ENCODE data around the gene ZNF804A.
"Not testable (repeated sequence)": the region's sequence is repeated elsewhere in the genome, so short reads cannot be mapped to it uniquely, and the experiment has no call there.

The ZNF804A gene

GRCh38 chr2:184875911-184876310 lies 277.6 kb downstream of the ZNF804A start:
- CTCF ChIA-PET: interaction anchor here (2.1 kb wide), 1 partner anchor 9 kb away, joined by 5 read pairs; no protein-coding TSS in a partner anchor
- POLR2A ChIA-PET: no interaction called here
- TF ChIP-seq, protein P1, sequence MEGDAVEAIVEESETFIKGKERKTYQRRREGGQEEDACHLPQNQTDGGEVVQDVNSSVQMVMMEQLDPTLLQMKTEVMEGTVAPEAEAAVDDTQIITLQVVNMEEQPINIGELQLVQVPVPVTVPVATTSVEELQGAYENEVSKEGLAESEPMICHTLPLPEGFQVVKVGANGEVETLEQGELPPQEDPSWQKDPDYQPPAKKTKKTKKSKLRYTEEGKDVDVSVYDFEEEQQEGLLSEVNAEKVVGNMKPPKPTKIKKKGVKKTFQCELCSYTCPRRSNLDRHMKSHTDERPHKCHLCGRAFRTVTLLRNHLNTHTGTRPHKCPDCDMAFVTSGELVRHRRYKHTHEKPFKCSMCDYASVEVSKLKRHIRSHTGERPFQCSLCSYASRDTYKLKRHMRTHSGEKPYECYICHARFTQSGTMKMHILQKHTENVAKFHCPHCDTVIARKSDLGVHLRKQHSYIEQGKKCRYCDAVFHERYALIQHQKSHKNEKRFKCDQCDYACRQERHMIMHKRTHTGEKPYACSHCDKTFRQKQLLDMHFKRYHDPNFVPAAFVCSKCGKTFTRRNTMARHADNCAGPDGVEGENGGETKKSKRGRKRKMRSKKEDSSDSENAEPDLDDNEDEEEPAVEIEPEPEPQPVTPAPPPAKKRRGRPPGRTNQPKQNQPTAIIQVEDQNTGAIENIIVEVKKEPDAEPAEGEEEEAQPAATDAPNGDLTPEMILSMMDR (IDR thresholded peaks at IDR 0.05; ENCODE audit: control extremely low read depth, extremely low read depth, low read depth, missing control alignments): no peak
- DNase-seq (ENCODE audit: extremely low spot score): no peak

DNA sequence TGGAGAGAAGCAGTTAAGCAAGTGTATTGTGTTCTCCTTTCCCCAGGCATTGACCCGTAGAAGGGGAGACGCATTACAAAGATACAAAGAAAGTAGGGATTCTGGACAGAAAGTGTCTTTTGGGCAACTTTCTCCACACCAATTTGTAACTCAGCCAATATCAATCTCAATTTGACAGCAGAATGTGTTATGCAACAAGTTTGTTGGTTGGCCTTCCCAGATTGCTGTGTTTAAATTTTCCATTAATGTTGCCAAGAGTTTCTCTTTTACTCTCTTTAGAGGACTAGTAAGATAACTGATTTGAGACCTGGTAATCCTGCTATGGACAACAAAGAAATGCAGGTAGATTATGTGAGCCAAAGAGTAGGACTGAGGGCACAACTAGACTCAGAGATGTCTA lies 279.6 kb downstream of the ZNF804A start:
- TF ChIP-seq, protein P1 (IDR thresholded peaks at IDR 0.05; ENCODE audit: control extremely low read depth, extremely low read depth, low read depth, missing control alignments): no peak
- CTCF ChIA-PET: no interaction called here
- DNase-seq (ENCODE audit: extremely low spot score): no peak
- POLR2A ChIA-PET: no interaction called here

GRCh38 chr2:184879671-184880070 lies 281.3 kb downstream of the ZNF804A start:
- POLR2A ChIA-PET: no interaction called here
- TF ChIP-seq, protein P1 (IDR thresholded peaks at IDR 0.05; ENCODE audit: control extremely low read depth, extremely low read depth, low read depth, missing control alignments): no peak
- DNase-seq (ENCODE audit: extremely low spot score): no peak
- CTCF ChIA-PET: no interaction called here

GRCh38 chr2:184886585-184886984 lies 288.3 kb downstream of the ZNF804A start:
- POLR2A ChIA-PET; CTCF ChIA-PET; DNase-seq (ENCODE audit: extremely low spot score): not testable (repeated sequence)

DNA sequence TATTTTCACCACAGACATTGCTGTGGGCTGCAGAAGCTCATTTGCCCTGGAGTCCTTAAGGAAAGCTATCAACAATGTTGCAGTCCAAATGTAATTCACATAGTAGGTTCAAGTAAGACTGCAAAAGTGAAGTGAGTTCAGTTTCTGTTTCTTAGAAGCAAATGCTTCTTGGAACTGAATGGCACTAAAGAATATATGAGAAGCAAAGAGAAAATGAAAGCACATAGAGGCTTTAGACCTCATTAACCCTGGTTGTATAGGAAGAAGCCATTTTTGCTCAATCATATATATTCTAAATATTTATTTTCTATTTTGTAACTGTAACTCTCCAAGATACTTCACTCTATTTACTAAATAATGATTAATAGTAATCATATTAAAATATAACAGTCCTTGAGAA lies 292.0 kb downstream of the ZNF804A start:
- TF ChIP-seq, protein P1 (IDR thresholded peaks at IDR 0.05; ENCODE audit: control extremely low read depth, extremely low read depth, low read depth, missing control alignments): no peak
- no peak for DNase-seq (ENCODE audit: extremely low spot score)
- ChIA-PET CTCF (interaction anchor here (0.8 to 1.1 kb wide), 2 partner anchors 9 to 66 kb away, joined by 3 read pairs; no protein-coding TSS in a partner anchor), POLR2A (no interaction called here)

DNA sequence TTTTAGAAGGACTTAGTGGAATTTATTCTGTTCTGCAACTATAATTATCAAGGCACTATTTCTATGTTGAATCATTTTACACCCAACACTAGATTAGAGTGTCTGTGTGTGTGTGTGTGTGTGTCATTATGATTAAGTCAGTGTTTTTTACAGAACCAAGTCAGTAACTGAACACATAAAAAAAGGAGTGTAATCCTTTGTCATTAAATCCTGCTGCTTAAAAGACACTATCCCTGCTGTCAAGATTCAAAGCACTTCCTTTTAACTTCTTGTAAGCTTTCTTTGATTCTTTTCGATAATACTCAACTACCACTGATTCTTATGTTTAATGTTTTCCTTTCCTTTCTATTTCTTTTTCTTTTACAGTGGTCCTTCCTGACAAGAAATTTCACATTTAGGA lies 306.7 kb downstream of the ZNF804A start:
- no peak for DNase-seq (ENCODE audit: extremely low spot score)
- ChIA-PET POLR2A (no interaction called here), CTCF (no interaction called here)
- TF ChIP-seq, protein P1 (IDR thresholded peaks at IDR 0.05; ENCODE audit: control extremely low read depth, extremely low read depth, low read depth, missing control alignments): no peak

DNA sequence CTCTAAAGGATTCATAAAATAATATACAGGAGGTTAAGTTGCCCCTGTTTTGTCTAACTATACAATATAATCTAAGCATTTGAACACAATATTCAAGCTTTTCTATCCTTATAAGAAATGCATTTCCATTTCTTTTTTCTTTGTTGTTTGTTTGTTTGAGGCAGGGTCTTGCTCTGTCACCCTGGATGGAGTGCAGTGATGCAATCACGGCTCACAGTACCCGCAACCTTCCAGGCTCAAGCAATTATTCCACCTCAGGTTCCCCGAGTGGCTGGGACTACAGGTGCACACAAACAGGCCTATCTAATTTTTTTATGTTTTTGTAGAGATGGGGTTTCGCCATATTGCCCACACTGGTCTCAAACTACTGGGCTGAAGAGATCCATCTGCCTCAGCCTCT lies 307.8 kb downstream of the ZNF804A start:
- CTCF ChIA-PET: no interaction called here
- TF ChIP-seq, protein P1 (IDR thresholded peaks at IDR 0.05; ENCODE audit: control extremely low read depth, extremely low read depth, low read depth, missing control alignments): no peak
- DNase-seq (ENCODE audit: extremely low spot score): no peak
- POLR2A ChIA-PET: no interaction called here
